T-helper 1 cell treated with Interleukin-12 subunit alpha and Interleukin-12 subunit beta and Interleukin-4 antibody, amounts not matched to agents 30 μg/mL and 1 μg/mL, for 36 hours (primary cell): Measurements from ENCODE around the gene TCAP.
"Not testable (repeated sequence)": the region's sequence is repeated elsewhere in the genome, so short reads cannot be mapped to it uniquely, and the experiment has no call there.

Experiments used
- H3K27ac Mint-ChIP-seq: one replicate; pipeline ENCODE4 v1.8.0; 2021; ENCODE audit warnings: mild to moderate bottlenecking, mixed read lengths
- H3K27me3 Mint-ChIP-seq: one replicate; pipeline ENCODE4 v1.8.0; 2021; ENCODE audit warnings: low read depth, mixed read lengths
- H3K36me3 Mint-ChIP-seq: one replicate; pipeline ENCODE4 v1.8.0; 2021; ENCODE audit warnings: low read depth, mixed read lengths
- H3K4me1 Mint-ChIP-seq: one replicate; pipeline ENCODE4 v1.8.0; 2021; ENCODE audit warnings: low read depth, mixed read lengths
- H3K4me3 Mint-ChIP-seq: one replicate; pipeline ENCODE4 v1.8.0; 2021; ENCODE audit warnings: mild to moderate bottlenecking, moderate library complexity, mixed read lengths
- H3K9me3 Mint-ChIP-seq: one replicate; pipeline ENCODE4 v1.8.0; 2021; ENCODE audit warnings: mixed read lengths

TCAP gene

DNA sequence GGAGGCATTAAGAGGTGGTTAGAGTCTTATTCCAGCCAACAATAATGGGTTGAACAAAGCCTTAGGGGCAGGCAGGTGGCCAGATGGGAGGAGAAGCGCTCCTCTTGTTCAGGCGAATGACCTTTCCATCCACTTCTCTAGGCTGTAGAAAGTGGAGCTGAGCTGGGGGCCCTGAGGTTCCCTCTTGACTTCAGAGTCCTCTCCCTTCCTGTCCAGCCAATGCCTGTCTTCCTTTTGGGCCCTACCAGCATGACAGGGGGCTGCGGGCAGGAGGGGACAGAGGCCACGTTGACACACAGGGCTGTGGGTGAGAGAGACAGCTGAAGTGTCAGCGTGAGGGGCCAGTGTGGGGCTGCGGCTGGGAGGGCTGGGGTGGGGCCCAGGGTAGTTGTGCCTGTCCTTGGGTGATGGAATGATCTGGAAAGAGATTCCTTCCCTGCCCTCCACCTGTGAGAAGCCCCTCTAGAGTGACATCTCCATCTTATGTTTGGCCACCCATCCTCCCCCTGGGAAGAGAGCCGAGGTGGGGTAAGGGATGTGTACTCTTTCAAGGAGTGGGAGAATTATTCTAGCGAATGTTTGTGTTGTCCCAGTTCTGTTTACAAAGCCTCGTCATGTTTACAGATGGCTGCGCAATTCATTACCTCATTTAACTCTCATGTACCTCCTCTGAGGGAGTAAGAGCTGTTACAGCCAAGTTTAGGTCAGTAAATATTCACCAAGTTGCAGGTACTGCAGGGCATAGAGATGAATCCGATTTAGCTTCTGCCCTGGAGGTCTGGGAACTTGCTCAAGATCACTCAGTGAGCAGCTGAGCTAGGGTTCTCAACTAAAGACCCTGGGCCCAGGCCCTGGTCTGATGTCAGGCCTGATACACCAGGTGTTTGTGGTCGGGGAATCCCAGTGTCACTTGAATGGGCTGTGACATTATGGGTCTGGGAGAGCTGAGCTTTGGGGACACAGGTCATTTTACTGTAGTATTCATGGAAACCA is 38.0 kb downstream of the TCAP start:
- Mint-ChIP-seq H3K36me3 (no peaks in the 10 kb centered on the region), H3K4me3 (no peak overlapping the region), H3K27me3 (peaks cover 45% of the 10 kb centered on the region), H3K4me1 (peaks cover 21% of the 10 kb centered on the region), H3K9me3 (no peaks in the 10 kb centered on the region), H3K27ac (no peak overlapping the region)

DNA sequence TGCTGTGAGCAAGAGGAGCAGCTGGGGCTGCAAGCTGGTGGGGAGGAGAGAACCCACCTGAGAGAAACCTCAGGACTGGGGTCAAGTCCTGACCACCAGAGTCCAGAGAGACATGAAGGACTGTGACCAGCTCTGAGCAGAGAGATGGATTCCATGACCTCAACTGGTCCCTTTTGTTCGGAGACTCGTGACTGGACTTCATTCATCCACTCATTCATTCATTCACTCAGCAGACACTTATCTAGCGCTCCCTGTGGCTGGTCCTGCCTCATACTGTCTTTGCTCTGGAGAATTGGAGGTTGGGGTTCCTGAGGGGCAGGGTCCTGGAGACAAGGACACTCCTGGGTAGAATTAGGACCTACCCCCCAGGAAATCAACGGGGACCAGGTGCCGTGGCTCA is 38.8 kb downstream of the TCAP start:
- no peak overlapping the region for H3K27ac Mint-ChIP-seq
- H3K36me3 Mint-ChIP-seq = no peaks in the 10 kb centered on the region
- H3K27me3 Mint-ChIP-seq = peaks cover 42% of the 10 kb centered on the region
- H3K9me3 Mint-ChIP-seq = no peaks in the 10 kb centered on the region
- no peak overlapping the region for H3K4me3 Mint-ChIP-seq
- peaks cover 21% of the 10 kb centered on the region for H3K4me1 Mint-ChIP-seq

GRCh38 chr17:39704821-39705551 is 39.8 kb downstream of the TCAP start:
- Mint-ChIP-seq H3K27me3 (peaks cover 32% of the 10 kb centered on the region), H3K27ac (no peak overlapping the region), H3K36me3 (no peaks in the 10 kb centered on the region), H3K9me3 (no peaks in the 10 kb centered on the region), H3K4me1 (peaks cover 18% of the 10 kb centered on the region), H3K4me3 (no peak overlapping the region)

DNA sequence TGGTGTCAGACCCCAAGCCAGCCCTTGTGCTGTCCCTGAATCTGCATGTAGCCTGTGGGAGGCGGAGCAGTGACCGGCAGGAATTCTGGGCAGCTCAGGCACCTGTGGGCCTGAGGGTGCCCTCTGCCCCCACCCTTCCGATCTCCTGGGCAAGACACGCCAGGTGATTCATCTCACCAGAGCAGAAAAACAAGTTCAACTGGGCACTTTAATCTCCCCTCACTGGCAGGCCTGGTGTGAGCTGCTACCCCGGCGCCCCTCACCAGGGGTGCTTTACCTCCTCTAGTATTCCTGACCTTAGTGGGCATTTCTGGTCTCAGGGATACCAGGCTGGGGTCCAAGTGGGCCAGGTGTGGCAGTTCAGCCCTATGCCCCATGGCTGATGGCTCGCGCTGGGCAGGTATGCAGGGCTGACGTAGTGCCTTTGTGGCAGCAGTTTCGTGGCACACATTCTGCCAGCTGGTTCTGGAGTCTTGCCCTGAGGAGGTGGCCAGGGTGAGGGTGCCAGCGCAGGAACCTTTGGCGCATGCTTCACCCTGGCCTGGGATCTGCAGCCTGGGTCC is 40.7 kb downstream of the TCAP start:
- no peaks in the 10 kb centered on the region for H3K9me3 Mint-ChIP-seq
- no peaks in the 10 kb centered on the region for H3K36me3 Mint-ChIP-seq
- H3K27me3 Mint-ChIP-seq = peaks cover 28% of the 10 kb centered on the region
- peaks cover 16% of the 10 kb centered on the region for H3K4me1 Mint-ChIP-seq
- no peak overlapping the region for H3K4me3 Mint-ChIP-seq
- no peak overlapping the region for H3K27ac Mint-ChIP-seq

DNA sequence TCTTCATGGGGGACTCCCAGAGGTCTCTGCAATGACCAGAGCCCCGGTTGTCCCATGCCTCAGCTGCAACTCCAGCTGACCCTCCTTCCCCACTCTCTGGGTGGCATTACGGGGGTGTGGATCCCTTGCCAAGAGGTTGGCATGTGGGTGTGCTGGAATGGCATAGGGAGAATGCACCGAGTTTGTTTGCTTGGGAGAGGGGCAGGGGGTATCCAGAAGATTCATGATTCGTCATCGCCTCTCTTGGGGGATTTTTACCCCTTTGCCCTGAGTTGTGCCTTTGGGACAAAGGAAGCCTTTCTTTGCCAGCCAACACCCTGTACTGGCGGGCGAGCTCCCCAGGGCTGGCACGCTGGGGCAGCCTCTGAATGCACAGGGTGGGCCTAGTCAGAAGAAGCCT is 41.2 kb downstream of the TCAP start:
- Mint-ChIP-seq H3K9me3 (no peaks in the 10 kb centered on the region), H3K36me3 (no peaks in the 10 kb centered on the region), H3K27me3 (peaks cover 22% of the 10 kb centered on the region), H3K4me1 (peaks cover 14% of the 10 kb centered on the region), H3K27ac (no peak overlapping the region), H3K4me3 (no peak overlapping the region)

DNA sequence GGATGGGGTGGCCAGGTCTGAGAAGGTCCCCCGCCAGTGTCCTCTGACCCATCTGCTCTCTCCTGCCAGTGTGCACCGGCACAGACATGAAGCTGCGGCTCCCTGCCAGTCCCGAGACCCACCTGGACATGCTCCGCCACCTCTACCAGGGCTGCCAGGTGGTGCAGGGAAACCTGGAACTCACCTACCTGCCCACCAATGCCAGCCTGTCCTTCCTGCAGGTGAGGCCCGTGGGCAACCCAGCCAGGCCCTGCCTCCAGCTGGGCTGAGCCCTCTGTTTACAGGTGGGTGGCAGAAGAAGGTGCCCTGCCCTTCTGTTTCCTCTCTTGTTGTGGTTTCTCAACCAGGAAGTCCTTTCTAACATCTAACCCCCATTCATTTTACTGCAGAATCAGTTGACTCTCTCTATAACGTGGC is 41.8 kb downstream of the TCAP start:
- Mint-ChIP-seq H3K27ac (peak overlapping the region; percentile 42), H3K36me3 (no peaks in the 10 kb centered on the region), H3K4me3 (no peak overlapping the region), H3K27me3 (peaks cover 17% of the 10 kb centered on the region), H3K4me1 (peaks cover 14% of the 10 kb centered on the region), H3K9me3 (no peaks in the 10 kb centered on the region)

GRCh38 chr17:39709319-39709997 is 44.3 kb downstream of the TCAP start:
- Mint-ChIP-seq H3K27ac (no peak overlapping the region), H3K9me3 (no peaks in the 10 kb centered on the region), H3K4me3 (no peak overlapping the region), H3K4me1 (peaks cover 9% of the 10 kb centered on the region), H3K36me3 (no peaks in the 10 kb centered on the region), H3K27me3 (no peaks in the 10 kb centered on the region)

- Mint-ChIP-seq H3K36me3 (no peaks in the 10 kb centered on the region), H3K27me3 (no peaks in the 10 kb centered on the region), H3K4me1 (peaks cover 9% of the 10 kb centered on the region), H3K27ac (no peak overlapping the region), H3K4me3 (no peak overlapping the region), H3K9me3 (no peaks in the 10 kb centered on the region)
Observed at GRCh38 chr17:39709998-39710964, 45.1 kb downstream of the TCAP start.

GRCh38 chr17:39711071-39711470 is 45.9 kb downstream of the TCAP start:
- not testable (repeated sequence) for H3K4me3 Mint-ChIP-seq, H3K9me3 Mint-ChIP-seq, H3K36me3 Mint-ChIP-seq, H3K27ac Mint-ChIP-seq, H3K4me1 Mint-ChIP-seq, H3K27me3 Mint-ChIP-seq

GRCh38 chr17:39711851-39712250 is 46.7 kb downstream of the TCAP start:
- Mint-ChIP-seq H3K27me3 (no peaks in the 10 kb centered on the region), H3K9me3 (no peaks in the 10 kb centered on the region), H3K4me1 (peaks cover 7% of the 10 kb centered on the region), H3K27ac (no peak overlapping the region), H3K36me3 (no peaks in the 10 kb centered on the region), H3K4me3 (no peak overlapping the region)

GRCh38 chr17:39714234-39714633 is 49.1 kb downstream of the TCAP start:
- Mint-ChIP-seq H3K36me3 (no peaks in the 10 kb centered on the region), H3K9me3 (no peaks in the 10 kb centered on the region)

GRCh38 chr17:39715375-39716072 is 50.4 kb downstream of the TCAP start:
- H3K36me3 Mint-ChIP-seq = no peaks in the 10 kb centered on the region
- H3K27ac Mint-ChIP-seq = no peak overlapping the region
- H3K4me3 Mint-ChIP-seq = no peak overlapping the region
- H3K4me1 Mint-ChIP-seq = no peaks in the 10 kb centered on the region
- H3K9me3 Mint-ChIP-seq = no peaks in the 10 kb centered on the region
- H3K27me3 Mint-ChIP-seq = no peaks in the 10 kb centered on the region

More at GRCh38 chr17:39714234-39714633, 49.1 kb downstream of the TCAP start:
- Mint-ChIP-seq H3K4me3 (no peak overlapping the region), H3K27me3 (no peaks in the 10 kb centered on the region), H3K27ac (no peak overlapping the region), H3K4me1 (no peaks in the 10 kb centered on the region)
